Peyer's patch (tissue), 4 donors: ENCODE measurements around the gene NECAB2. TPM values are rescaled to one million over a fixed set of nuclear protein-coding genes. Genes with fewer than 3 reads are reported as not detected.

Source experiments
- DNase-seq, 3 donors: peaks; one replicate each; pipeline ENCODE4 v3.0.0-alpha.2; 2017 to 2019
- H3K27ac ChIP-seq, 4 donors: fragments of 200-600 bp; sonication (generic); one replicate each; pipeline ENCODE4 v1.5.1; 2016 to 2019
- H3K27me3 ChIP-seq, 2 donors: fragments of 200-600 bp; sonication (generic); one replicate each; pipeline ENCODE4 v1.5.1; 2019
- H3K36me3 ChIP-seq, 3 donors: fragments of 200-600 bp; sonication (generic); one replicate each; pipeline ENCODE4 v1.5.1; 2016 to 2019
- H3K4me1 ChIP-seq, 4 donors: fragments of 200-600 bp; sonication (generic); one replicate each; pipeline ENCODE4 v1.5.1; 2016 to 2019
- H3K4me3 ChIP-seq, 4 donors: fragments of 200-600 bp; sonication (generic); 1 replicate in 3 of 4; 2 replicates in 1 of 4; pipeline ENCODE4 v1.5.1; 2016 to 2019; ENCODE audit warnings: mild to moderate bottlenecking in 1 of 4
- H3K9me3 ChIP-seq, 4 donors: fragments of 200-600 bp; sonication (generic); one replicate each; pipeline ENCODE4 v1.5.1; 2016 to 2019; ENCODE audit warnings: mild to moderate bottlenecking in 1 of 4
- CTCF ChIP-seq, 6 experiments: fragments of 450-650 bp in 4 of 6; fragments of 200-600 bp in 2 of 6; sonication (generic) in 1 of 6; IDR thresholded peaks; one replicate each; pipeline ENCODE4 v1.5.1; 2017 to 2019; ENCODE audit warnings: antibody characterized with exemption in 6 of 6, mild to moderate bottlenecking in 3 of 6, moderate library complexity in 1 of 6
- POLR2A ChIP-seq, 2 donors: fragments of 450-650 bp; IDR thresholded peaks; one replicate each; pipeline ENCODE4 v1.5.1; 2017; ENCODE audit warnings: antibody characterized with exemption in 2 of 2, mild to moderate bottlenecking in 2 of 2, moderate library complexity in 2 of 2
- total RNA-seq, 4 donors: library from RNA; depleted of rRNA; stranded (reverse); fragments of >200 nt; gene quantifications; one replicate each; pipeline ENCODE4 v1.1.0, GENCODE V29; 2016

Gene NECAB2
- total RNA-seq, 4 donors from 2014 or later, result 1.2 TPM; not detected in 3

GRCh38 chr16:84016477-84016876 is 48.4 kb downstream of the NECAB2 start:
- TF ChIP-seq POLR2A (IDR thresholded peaks at IDR 0.05) (no peak), CTCF (IDR thresholded peaks at IDR 0.05) (no peak)

GRCh38 chr16:84018710-84019109 is 50.7 kb downstream of the NECAB2 start:
- no peak overlapping the region for H3K27ac ChIP-seq
- no peak overlapping the region for H3K4me3 ChIP-seq
- no peaks in the 10 kb centered on the region for H3K36me3 ChIP-seq
- H3K27me3 ChIP-seq, result no peaks in the 10 kb centered on the region
- DNase-seq, result no peak
- peaks cover 0 to 5% (median 0%) of the 10 kb centered on the region in 4 donors for H3K9me3 ChIP-seq
- no peaks in the 10 kb centered on the region for H3K4me1 ChIP-seq
- TF ChIP-seq POLR2A (IDR thresholded peaks at IDR 0.05), result no peak
- TF ChIP-seq CTCF (IDR thresholded peaks at IDR 0.05), result no peak

More at GRCh38 chr16:84016477-84016876, 48.4 kb downstream of the NECAB2 start:
- no peaks in the 10 kb centered on the region for H3K27me3 ChIP-seq
- no peak for DNase-seq
- no peaks in the 10 kb centered on the region for H3K36me3 ChIP-seq
- no peak overlapping the region for H3K27ac ChIP-seq
- no peaks in the 10 kb centered on the region for H3K4me1 ChIP-seq
- H3K9me3 ChIP-seq, result peaks cover 0 to under 1% (median 0%) of the 10 kb centered on the region in 4 donors
- H3K4me3 ChIP-seq, result no peak overlapping the region

GRCh38 chr16:84020353-84020752 is 52.3 kb downstream of the NECAB2 start:
- Histone ChIP-seq H3K27me3 (no peaks in the 10 kb centered on the region), H3K4me3 (no peak overlapping the region), H3K27ac (no peak overlapping the region), H3K4me1 (no peaks in the 10 kb centered on the region), H3K36me3 (no peaks in the 10 kb centered on the region), H3K9me3 (peaks cover 0 to 5% (median 0%) of the 10 kb centered on the region in 4 donors)
- TF ChIP-seq POLR2A (IDR thresholded peaks at IDR 0.05), result no peak
- TF ChIP-seq CTCF (IDR thresholded peaks at IDR 0.05), result no peak
- no peak for DNase-seq

GRCh38 chr16:84021488-84021887 is 53.4 kb downstream of the NECAB2 start:
- Histone ChIP-seq H3K27ac (no peak overlapping the region), H3K9me3 (peaks cover 0 to 5% (median 0%) of the 10 kb centered on the region in 4 donors), H3K27me3 (no peaks in the 10 kb centered on the region), H3K36me3 (no peaks in the 10 kb centered on the region), H3K4me1 (no peaks in the 10 kb centered on the region), H3K4me3 (no peak overlapping the region)
- TF ChIP-seq CTCF (IDR thresholded peaks at IDR 0.05), result no peak
- no peak for TF ChIP-seq POLR2A (IDR thresholded peaks at IDR 0.05)
- no peak for DNase-seq

- H3K9me3 ChIP-seq, result peaks cover 0 to 5% (median 0%) of the 10 kb centered on the region in 4 donors
- no peak overlapping the region for H3K4me3 ChIP-seq
- DNase-seq, result no peak
These were observed 54.6 kb downstream of the NECAB2 start for GRCh38 chr16:84022644-84023043.

More at GRCh38 chr16:84022644-84023043, 54.6 kb downstream of the NECAB2 start:
- no peak overlapping the region for H3K27ac ChIP-seq
- H3K27me3 ChIP-seq, result no peaks in the 10 kb centered on the region
- TF ChIP-seq POLR2A (IDR thresholded peaks at IDR 0.05) (no peak), CTCF (IDR thresholded peaks at IDR 0.05) (no peak)
- H3K4me1 ChIP-seq, result no peaks in the 10 kb centered on the region
- H3K36me3 ChIP-seq, result no peaks in the 10 kb centered on the region
